NT2/D1 (cell line): ENCODE results near the gene RASAL2.

Source experiments
- YY1 ChIP-seq: IDR thresholded peaks from 2 replicates; pipeline ENCODE4 v1.6.1; 2011; ENCODE audit not compliant: insufficient read length, insufficient read depth
- ZNF274 ChIP-seq: IDR thresholded peaks from 2 replicates; pipeline ENCODE4 v1.6.1; 2011; ENCODE audit warnings: mild to moderate bottlenecking, low read depth, low read length

- no peak for TF ChIP-seq ZNF274
- no peak for TF ChIP-seq YY1
Measured at GRCh38 chr1:178146436-178146835, 52.5 kb downstream of the RASAL2 start.
